Subcutaneous adipose tissue (tissue), 4 donors: ENCODE results near the gene PPP6C. TPM values are rescaled to one million over a fixed set of nuclear protein-coding genes. Genes with fewer than 3 reads are reported as not detected.

Experiments used
- CTCF ChIP-seq: fragments of 450-650 bp; IDR thresholded peaks from one replicate; pipeline ENCODE4 v1.5.1; 2016; ENCODE audit warnings: low read depth, mild to moderate bottlenecking, control low read depth, antibody characterized with exemption, moderate library complexity
- total RNA-seq, 4 donors: library from RNA; depleted of rRNA; stranded (reverse); fragments of >200 nt; gene quantifications; one replicate each; pipeline ENCODE4 v1.1.0, GENCODE V29; 2016

The PPP6C gene
- total RNA-seq, 4 donors from 2014 or later = 32.2 to 59.8 (median 45.2) TPM

GRCh38 chr9:125218621-125219020 is 29.0 kb upstream of the PPP6C start:
- TF ChIP-seq CTCF = no peak

GRCh38 chr9:125214186-125214585 is 24.6 kb upstream of the PPP6C start:
- no peak for TF ChIP-seq CTCF

GRCh38 chr9:125204477-125204876 is 14.9 kb upstream of the PPP6C start:
- no peak for TF ChIP-seq CTCF

- TF ChIP-seq CTCF = no peak
These were observed 13.4 kb upstream of the PPP6C start for GRCh38 chr9:125202846-125203618.

GRCh38 chr9:125200216-125201047 is 10.8 kb upstream of the PPP6C start, which contains the start of gene RABEPK:
Gene RABEPK (plus strand): TSS chr9:125200542. CDS start chr9:125203014, 2,472 bp downstream.
- TF ChIP-seq CTCF = no peak

- no peak for TF ChIP-seq CTCF
These were observed 778 bp upstream of the PPP6C start for GRCh38 chr9:125190361-125190801.

- TF ChIP-seq CTCF = no peak
These were observed 617 bp downstream of the PPP6C start for GRCh38 chr9:125189011-125189360.
